GM21526 (cell line): ENCODE results near the gene HAPLN3.
"Not testable (repeated sequence)": the region's sequence is repeated elsewhere in the genome, so short reads cannot be mapped to it uniquely, and the experiment has no call there.

Source experiments
- ATAC-seq: cut with Tn5 transposase; IDR thresholded peaks from one replicate; pipeline ENCODE4 v1.9.1; 2021; ENCODE audit warnings: moderate library complexity; ENCODE audit not compliant: unreplicated experiment, low FRiP score

The HAPLN3 gene, protein sequence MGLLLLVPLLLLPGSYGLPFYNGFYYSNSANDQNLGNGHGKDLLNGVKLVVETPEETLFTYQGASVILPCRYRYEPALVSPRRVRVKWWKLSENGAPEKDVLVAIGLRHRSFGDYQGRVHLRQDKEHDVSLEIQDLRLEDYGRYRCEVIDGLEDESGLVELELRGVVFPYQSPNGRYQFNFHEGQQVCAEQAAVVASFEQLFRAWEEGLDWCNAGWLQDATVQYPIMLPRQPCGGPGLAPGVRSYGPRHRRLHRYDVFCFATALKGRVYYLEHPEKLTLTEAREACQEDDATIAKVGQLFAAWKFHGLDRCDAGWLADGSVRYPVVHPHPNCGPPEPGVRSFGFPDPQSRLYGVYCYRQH

DNA sequence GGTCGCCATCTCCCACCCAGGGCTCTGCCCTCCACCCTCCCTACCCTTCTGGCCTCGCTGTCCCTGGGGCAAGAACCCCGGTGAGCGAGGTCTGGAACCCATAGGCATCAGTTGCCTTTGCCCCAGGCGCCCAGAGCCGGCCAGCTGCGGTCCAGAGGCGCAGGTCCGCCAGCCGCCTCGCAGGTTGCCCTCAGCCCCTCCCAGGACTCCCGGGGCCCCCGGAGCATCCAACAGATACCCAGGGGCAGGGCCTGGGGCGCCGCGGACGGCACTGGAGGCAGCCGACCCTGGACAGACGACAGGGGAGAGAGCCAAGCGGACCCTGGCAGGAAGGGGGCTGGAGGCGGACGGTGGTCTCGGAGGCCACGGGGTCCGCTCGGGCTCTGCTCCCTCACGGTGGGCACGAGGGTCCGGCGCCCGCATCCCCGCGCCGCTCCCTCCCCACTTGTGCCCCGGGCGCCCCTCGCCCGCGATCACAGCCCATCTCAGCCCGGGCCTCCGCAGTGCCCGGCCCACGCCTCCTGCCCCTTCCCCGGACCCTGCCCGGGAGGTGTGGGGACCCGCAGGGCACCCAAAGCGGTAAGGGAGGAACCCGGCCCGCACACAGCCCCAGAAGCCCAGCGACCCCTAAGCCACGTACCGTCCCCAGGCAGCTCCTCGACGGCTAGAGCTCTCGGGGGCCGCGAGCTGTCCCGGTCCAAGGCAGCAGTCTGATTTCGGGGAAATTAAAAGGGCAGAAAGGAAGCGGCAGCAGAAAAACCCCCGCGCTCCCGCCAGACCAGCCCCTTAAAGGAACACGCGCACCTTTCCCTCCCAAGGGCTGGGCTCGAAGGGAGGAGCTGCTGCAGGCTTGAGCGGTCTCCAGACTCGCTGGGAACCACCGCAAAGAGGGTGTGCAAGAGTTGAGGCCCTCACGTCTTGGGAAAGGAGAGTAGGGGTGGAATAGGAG, at the start of gene HAPLN3:
TSS of gene HAPLN3 (minus strand) at position 726 of the 949 bp plus-strand sequence. CDS start 8,246 bp downstream, outside the sequence.
- ATAC-seq: no peak

DNA sequence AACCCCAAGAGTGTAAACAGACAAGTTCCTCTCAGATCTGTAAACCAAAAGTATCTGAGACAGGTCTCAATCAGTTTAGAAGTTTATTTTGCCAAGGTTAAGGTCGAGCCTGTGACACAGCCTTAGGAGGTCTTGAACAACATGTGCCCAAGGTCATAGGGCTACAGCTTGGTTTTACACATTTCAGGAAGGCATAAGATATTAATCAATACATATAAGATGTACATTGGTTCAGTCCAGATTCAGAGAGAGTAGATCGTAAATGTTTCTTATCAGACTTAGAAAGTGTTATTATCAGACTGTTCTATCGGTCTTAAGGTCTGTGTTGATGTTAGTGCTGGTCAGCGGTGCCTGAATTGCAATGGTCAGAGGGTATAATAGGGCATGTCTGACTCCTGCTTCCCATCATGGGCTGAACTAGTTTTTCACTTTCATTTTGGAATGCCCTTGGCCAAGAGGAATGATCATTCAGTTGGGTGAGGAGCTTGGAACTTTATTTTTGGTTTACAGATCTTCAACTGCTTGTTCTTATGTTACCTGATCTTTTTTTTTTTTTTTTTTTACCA, 44.8 kb upstream of the HAPLN3 start:
- no peak for ATAC-seq

DNA sequence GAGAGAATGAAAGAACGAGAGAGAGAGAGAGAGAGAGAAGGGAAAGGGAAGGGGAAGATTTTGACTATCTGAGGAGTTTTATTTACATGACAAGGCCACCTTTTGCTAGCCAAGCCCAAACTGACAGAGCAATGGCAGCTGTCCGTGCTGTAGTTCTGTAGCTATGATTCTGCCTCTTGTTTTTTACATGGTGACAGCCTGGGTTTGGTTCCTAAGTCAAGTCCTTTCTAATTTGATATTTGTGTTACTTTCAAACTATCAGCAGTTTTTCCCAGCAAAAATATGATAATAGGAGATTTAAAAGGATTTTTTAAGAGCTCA, 44.1 kb upstream of the HAPLN3 start:
- no peak for ATAC-seq

DNA sequence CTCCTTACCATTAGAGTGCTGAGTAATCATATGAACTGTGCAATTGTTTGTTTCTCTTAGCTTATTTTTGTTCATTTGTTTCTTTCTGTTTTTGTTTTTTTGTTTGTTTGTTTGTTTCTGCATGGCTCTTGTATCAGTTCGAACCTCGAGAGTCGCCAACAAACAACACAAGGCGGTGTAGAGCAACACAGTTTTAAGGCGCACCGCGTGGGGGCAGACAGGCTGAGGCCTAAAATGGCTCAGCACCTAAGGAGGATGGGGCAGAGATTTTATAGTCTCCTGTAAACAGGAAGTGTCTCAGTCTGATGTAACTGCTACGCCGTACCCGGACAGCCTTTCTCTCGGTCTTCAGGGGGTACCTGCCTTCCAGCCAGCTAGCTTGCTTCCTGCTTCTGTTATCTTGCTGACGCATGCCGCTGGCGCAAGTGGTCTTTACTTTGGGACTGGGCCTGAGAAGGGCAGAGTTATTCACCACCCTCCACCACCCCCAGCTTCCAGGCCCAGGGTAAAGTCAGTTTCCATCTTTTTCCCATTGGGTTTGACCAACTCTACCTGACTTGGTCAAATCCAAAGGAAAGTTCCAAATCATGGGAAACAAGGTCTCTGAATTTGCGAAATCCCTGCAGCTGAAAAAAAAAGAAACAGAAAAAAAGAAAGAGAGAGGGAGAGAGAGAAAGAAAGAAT, 43.6 kb upstream of the HAPLN3 start:
- ATAC-seq: no peak

DNA sequence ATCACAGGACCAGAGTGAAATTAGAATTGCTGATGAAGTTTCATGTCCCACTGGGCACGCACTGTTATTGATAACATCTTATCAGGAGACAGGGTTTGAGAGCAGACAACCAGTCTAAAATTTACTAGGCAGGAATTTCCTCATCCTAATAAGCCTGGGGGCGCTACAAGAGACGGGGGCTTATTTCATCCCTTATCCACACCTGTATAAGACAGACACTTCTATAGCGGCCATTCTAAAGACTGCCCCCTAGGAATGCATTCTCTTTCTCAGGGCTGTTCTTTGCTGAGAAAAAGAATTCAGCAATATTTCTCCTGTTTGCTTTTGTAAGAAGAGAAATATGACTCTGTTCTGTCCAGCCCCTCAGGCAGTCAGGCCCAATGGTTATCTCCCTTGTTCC, 39.1 kb upstream of the HAPLN3 start:
- not testable (repeated sequence) for ATAC-seq

DNA sequence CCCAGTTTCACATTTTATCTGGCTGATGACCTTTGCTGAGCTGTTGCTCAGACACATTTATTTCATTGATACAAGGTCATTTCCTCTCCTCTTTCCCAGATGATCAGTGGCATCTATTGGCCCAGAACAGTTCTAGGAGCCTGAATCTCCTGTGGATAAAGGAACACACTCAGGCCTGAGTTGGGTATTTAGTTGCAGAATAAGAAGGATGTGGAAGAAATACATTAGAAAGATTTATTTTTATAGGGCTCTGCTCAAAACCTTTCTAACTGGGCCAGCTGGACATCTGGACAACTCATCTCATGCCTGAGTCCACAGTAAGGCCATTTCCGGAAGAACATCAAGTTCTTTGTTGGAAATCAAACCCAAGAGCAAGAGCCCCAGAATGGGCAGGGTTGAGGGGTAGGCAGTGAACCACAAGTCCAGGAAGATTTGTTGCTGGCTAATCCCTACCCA, 37.6 kb upstream of the HAPLN3 start:
- no peak for ATAC-seq

DNA sequence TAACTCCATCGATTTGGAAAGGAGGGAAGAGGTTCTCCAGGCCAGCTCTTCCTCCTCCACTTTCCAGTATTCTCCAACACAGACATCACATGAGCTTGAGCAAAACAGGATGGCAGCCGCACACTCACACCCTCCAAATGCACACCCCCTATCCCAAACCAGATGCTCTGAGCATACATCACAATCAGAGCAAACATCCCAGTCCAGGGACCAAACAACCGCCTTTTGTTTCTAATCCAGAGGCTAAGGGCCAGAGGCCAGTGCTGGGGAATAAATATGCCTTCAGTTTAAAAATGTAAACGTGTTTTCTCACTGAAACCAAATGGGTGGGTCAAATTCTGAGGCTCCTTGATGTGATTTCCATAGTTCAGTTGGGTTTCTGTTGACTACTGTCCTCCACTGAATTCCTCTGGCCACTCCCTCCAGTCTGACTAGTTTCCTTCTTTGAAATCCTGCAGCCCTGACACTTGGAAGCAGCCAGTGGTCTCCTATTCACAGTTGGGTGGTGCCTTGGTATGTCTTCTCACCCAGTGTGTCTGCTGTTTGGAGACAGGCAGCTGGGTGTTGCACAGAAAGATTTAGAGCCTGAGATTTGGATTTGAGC, 37.0 kb upstream of the HAPLN3 start:
- ATAC-seq: no peak

DNA sequence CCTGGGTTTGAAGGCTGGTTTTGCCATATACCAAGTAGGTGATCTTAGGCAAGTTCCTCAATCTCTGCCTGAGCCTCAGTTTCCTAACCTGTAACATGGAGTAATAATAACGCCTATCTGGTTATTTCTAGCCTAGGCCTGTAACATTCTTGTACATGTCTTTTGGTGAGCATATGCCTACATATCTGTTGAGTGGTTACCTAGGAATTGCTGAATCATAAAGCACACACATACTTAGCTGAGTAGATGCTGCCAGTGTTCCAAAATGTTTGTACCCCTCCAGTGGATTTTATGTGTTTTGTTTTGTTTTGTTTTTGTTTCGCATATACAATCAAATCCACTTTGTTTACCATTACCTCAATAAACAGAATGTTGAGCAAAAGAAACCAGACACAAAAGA, 35.2 kb upstream of the HAPLN3 start:
- ATAC-seq: no peak

DNA sequence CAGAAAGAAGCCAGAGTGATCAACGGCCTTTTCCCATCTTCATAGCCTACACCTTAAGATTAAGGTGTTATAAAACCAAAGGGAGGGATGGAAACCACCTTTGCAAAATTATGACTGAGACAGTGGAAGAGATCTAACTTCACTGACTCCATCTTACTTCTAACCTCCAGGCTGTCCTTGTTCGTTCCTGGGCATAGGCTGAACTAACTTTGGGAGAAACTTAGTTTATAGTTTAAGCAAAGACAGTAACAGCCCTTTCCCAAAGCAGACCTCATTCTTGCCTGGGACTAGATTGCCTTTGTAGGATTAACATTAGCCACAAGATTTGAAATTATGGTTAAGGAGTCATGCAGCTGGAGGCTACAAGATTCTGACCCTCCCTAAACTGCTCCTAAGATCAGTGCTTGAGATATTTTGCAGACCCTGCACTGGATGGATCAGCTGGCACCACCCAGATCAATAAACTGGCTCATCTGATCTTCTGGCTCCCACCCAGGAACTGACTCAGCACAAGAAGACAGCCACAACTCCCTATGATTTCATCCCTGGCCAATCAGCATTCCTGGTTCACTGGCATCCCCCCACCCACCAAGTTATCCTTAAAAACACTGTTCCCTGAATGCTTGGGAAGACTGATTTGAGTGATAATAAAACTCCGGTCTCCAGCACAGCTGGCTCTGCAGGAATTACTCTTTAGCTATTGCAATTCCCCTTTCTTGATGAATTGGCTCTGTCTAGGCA, 34.2 kb upstream of the HAPLN3 start:
- ATAC-seq: not testable (repeated sequence)

DNA sequence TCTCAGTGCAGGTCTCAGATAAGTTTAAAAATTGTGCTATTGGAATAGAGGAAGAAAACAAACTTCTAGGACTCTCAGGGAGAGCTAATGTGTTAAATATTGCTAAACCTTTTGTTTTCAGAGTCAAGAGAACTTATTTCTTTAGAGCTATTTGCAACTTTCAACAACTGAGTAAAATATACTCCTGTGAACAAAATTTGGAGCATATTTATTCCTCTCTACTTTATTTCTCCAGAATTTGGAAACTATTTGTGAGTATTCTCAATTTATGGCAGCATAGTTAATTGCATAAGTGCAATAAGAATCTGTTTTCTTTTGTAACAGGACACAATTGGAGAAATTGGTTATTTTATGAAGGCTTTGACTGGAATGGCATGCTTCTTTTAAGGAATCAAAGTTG, 32.8 kb upstream of the HAPLN3 start:
- ATAC-seq: not testable (repeated sequence)

DNA sequence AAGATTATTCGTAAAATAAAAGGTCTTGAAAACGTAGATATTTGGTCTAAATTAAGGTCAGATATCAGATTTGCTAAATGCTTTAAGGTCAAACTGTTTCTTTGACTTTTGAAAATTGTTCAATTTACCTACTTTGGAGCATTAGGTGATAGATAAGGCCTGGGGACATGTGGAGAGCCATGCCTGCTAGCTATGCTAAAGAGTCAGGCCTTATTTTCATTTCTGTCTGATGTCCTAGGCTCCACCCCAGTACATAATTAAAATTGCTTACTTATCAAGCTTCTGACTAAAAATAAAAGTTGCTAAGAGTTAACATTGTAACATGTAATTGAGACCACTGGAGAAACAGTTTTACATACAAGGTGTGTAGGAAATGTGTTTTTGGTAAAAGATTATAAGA, 30.3 kb upstream of the HAPLN3 start:
- not testable (repeated sequence) for ATAC-seq

DNA sequence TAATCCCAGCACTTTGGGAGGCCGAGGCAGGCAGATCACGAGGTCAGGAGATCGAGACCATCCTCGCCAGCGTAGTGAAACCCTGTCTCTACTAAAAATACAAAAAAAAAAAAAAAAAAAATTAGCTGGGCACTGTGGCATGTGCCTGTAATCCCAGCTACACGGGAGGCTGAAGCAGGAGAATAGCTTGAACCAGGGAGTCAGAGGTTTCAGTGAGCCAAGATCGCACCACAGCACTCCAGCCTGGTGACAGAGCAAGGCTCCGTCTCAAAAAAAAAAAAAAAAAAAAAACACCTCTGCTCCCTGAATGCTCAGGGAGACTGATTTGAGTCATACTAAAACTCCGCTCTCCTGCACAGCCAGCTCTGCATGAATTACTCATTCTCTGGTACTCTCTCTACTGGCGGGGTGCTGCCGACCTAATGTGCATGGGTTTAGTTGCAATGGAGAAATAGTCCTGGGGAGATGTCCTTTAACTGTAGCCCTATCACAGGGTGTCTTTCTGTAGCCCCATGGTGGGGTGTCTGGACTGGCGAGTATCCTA, 25.6 kb upstream of the HAPLN3 start:
- peak; percentile 79 for ATAC-seq

DNA sequence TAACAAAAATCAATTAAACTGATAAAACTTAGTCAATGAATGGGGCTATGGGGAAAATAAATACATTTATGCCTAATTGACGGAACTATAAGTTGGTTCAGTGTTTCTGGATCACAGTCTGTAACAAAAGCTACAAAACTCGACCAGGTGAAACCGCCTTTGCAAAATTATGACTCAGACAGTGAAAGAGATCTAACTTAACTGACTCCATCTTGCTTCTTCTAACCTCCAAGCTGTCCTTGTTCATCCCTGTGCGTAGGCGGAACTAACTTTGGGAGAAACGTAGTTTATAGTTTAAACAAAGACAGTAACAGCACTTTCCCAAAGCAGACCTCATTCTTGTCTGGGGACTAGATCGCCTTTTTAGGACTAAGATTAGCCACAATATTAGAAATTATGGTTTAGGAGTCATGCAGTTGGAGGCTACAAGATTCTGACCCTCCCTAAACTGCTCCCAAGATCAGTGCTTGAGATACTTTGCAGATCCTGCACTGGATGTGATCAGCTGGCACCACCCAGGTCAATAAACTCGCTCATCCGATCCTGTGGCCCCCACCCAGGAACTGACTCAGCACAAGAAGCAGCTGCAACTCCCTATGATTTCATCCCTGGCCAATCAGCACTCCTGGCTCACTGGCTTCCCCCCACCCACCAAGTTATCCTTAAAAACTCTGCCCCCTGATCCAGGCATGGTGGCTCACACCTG, 25.0 kb upstream of the HAPLN3 start:
- no peak for ATAC-seq

DNA sequence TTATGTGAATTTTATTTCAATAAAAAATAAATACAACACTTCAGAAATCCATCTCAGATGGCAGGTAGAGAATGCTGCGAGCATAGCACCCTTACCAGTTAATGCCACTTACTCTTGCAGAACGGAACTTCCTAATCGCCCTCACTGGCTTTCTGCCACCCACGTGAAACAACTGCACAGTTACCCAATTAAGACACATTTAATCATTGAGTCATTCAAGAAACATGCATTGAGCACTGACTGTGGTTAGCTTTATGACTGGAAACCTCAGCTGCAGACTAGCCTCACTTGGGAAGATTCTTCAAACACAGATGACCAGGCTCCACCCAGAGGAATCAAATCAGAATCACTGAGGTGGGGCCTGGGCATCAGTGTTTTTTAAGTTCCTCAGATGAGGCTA, 23.4 kb upstream of the HAPLN3 start:
- no peak for ATAC-seq

DNA sequence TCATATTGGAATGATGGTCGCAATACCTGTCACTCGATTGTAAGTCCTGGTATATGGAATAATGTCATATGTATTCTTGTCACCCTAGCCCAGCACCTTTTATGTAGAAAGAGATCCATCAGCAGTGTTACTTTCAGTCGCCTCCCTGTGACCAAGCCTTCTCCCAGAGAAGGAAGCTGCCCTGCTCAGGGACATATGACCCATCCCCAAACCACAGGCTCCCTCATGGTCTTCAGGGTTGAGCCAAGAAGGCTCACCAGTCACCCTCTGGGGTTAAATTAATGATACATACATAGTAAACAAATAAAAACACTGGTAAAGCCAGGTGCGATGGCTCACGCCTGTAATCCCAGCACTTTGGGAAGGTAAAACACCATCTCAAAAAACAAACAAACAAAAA, 22.4 kb upstream of the HAPLN3 start:
- no peak for ATAC-seq

DNA sequence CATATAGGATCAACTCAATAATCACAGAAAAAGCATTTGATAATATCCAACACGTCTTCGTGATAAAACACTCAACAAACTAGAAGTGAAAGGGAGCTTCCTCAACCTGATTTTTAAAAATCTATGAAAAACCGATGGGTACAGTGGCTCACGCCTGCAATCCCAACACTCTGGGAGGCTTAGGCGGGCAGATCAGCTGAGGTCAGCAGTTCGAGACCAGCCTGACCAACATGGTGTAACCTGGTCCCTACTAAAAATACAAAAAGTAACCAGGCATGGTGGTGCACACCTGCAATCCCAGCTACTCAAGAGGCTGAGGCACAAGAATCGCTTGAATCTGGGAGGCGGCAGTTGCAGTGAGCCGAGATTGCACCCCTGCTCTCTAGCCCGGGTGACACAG, 20.0 kb upstream of the HAPLN3 start:
- no peak for ATAC-seq

DNA sequence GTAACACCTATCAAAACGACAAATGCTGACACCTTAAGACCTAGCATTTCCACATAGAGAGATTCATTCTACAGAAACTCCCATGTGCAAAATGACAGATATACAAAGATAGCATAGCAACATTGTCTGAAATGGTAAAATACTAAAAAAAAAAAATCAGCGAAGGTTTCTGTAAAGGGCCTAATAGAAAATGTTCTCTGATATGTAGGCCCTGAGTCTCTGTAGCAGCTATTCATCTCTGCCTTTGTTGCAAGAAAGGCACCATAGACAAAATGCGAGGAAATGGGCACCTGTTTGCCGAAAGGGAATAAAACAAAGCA, 18.5 kb upstream of the HAPLN3 start:
- no peak for ATAC-seq

DNA sequence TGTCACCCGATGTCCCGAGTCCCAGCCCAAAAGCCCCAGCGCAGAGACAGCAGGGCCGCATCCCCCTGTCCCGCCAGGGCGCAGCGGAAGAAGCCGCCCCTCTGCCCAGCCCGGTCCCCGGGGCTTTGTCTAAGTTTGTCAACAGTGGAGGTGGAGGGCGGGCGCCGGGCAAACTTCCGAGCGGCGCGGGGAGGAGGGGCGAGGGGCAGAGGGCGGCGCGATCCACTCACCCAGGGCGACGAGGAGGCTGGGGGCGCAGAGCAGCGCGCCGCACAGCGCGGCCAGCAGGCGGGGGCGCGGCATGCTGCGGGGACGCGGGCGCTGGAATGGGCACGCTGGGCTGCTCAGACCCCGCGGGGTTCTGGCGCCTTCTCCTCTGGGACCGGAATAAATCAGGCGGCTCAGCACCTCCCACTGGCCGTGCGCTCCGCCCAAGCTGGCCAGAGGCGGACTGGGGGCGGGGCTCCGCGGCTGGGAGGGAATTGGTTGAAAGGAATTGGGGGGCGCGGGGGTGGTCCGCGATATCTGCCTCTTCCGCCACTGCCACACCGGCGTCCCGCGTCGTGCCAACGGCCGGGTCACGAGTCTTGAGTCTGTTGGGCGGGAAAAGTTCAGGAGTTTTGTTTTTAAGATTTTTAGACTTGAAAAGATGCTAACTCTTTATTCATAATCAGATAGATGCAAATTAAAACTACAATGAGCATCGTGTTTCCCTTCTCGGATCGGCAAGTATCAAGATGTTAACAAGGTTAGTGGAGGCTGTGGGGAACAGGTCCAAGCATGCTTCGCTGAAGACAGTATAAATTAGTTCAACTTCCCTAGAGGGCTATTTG, 17.9 kb upstream of the HAPLN3 start, which contains the start of gene MFGE8:
TSS of gene MFGE8 (minus strand) at position 363 of the 833 bp plus-strand sequence. CDS start at position 303, 60 bp downstream.
- ATAC-seq: peak; percentile 75
